Measurements from ENCODE around the gene NECAB3. TPM values are rescaled to one million over a fixed set of nuclear protein-coding genes. Genes with fewer than 3 reads are reported as not detected.

NECAB3 gene
- total and polyA plus RNA-seq, 2 of the 4 experiments (the other 2 are of a cell fraction): 8.6 to 28.4 TPM

DNA sequence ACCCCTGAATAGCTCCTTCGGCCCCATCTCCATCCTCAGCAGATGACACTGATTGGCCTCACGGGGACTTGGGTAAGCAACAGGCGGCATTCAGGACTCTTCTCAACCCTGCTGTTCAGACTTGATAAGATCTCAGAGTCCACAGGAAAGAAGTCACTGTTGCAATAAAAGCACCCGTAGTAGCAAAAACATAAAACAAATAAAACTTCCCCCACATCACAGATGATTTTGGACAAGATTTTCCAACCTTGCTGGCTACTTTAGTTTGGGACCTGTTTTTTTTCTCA is 29.2 kb downstream of the NECAB3 start:
- no peak overlapping the region for H3K4me3 ChIP-seq (ENCODE audit: insufficient read depth, low read depth, low read length)
- H3K4me2 ChIP-seq (ENCODE audit: low read depth, low read length): no peak overlapping the region
- ChIA-PET CTCF (interaction anchor here (0.7 kb wide), 1 partner anchor 188 kb away, joined by 3 read pairs; no protein-coding TSS in a partner anchor), POLR2A (ENCODE audit: unreplicated experiment) (no interaction called here)
- H3K23ac ChIP-seq (ENCODE audit: low read depth, low read length): no peak overlapping the region
- no peak overlapping the region for H2BK120ac ChIP-seq (ENCODE audit: low read depth, low read length)
- H3K36me3 ChIP-seq (ENCODE audit: control insufficient read depth, insufficient read depth, low read length): peaks cover 34% of the 10 kb centered on the region
- no peak overlapping the region for H3K4ac ChIP-seq (ENCODE audit: low read depth, low read length)
- H3K9ac ChIP-seq (ENCODE audit: low read depth, low read length): no peak overlapping the region
- H3K9me3 ChIP-seq (ENCODE audit: control insufficient read depth, insufficient read depth, low read length): no peaks in the 10 kb centered on the region
- no peak overlapping the region for H2AK9ac ChIP-seq (replicated peaks; ENCODE audit: low read depth, low read length, poor library complexity)
- TF ChIP-seq RFX5 (IDR thresholded peaks at IDR 0.05; ENCODE audit: low read depth, low read length): no peak
- TF ChIP-seq, protein P1, sequence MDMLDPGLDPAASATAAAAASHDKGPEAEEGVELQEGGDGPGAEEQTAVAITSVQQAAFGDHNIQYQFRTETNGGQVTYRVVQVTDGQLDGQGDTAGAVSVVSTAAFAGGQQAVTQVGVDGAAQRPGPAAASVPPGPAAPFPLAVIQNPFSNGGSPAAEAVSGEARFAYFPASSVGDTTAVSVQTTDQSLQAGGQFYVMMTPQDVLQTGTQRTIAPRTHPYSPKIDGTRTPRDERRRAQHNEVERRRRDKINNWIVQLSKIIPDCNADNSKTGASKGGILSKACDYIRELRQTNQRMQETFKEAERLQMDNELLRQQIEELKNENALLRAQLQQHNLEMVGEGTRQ (IDR thresholded peaks at IDR 0.05; ENCODE audit: low read depth, low read length): no peak
- no peak for TF ChIP-seq BHLHE40 (IDR thresholded peaks at IDR 0.05; ENCODE audit: low read depth, low read length)
- TF ChIP-seq, protein P2, sequence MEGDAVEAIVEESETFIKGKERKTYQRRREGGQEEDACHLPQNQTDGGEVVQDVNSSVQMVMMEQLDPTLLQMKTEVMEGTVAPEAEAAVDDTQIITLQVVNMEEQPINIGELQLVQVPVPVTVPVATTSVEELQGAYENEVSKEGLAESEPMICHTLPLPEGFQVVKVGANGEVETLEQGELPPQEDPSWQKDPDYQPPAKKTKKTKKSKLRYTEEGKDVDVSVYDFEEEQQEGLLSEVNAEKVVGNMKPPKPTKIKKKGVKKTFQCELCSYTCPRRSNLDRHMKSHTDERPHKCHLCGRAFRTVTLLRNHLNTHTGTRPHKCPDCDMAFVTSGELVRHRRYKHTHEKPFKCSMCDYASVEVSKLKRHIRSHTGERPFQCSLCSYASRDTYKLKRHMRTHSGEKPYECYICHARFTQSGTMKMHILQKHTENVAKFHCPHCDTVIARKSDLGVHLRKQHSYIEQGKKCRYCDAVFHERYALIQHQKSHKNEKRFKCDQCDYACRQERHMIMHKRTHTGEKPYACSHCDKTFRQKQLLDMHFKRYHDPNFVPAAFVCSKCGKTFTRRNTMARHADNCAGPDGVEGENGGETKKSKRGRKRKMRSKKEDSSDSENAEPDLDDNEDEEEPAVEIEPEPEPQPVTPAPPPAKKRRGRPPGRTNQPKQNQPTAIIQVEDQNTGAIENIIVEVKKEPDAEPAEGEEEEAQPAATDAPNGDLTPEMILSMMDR (conservative IDR thresholded peaks at IDR 0.05; ENCODE audit: low read depth, low read length): no peak
- TF ChIP-seq, protein P3, sequence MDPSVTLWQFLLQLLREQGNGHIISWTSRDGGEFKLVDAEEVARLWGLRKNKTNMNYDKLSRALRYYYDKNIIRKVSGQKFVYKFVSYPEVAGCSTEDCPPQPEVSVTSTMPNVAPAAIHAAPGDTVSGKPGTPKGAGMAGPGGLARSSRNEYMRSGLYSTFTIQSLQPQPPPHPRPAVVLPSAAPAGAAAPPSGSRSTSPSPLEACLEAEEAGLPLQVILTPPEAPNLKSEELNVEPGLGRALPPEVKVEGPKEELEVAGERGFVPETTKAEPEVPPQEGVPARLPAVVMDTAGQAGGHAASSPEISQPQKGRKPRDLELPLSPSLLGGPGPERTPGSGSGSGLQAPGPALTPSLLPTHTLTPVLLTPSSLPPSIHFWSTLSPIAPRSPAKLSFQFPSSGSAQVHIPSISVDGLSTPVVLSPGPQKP (IDR thresholded peaks at IDR 0.05; ENCODE audit: borderline replicate concordance, low read depth, low read length): no peak
- no peak for TF ChIP-seq CEBPB (IDR thresholded peaks at IDR 0.05; ENCODE audit: low read depth, low read length)
- TF ChIP-seq MAZ (IDR thresholded peaks at IDR 0.05; ENCODE audit: borderline replicate concordance, low read depth, low read length): no peak
- TF ChIP-seq CHD1 (IDR thresholded peaks at IDR 0.05; ENCODE audit: low read depth, low read length): no peak
- TF ChIP-seq RAD21 (IDR thresholded peaks at IDR 0.05; ENCODE audit: low read length): no peak
- TF ChIP-seq SMC3 (IDR thresholded peaks at IDR 0.05; ENCODE audit: low read depth, low read length): no peak
- TF ChIP-seq FOS (IDR thresholded peaks at IDR 0.05; ENCODE audit: low read depth, low read length): no peak
- no peak for TF ChIP-seq MAFK (IDR thresholded peaks at IDR 0.05; ENCODE audit: low read depth, low read length)
- no peak for TF ChIP-seq NFE2L2 (IDR thresholded peaks at IDR 0.05; ENCODE audit: low read depth, low read length)
- no peak for TF ChIP-seq POLR2A (IDR thresholded peaks at IDR 0.05; ENCODE audit: low read depth, low read length)
- H3K4me1 ChIP-seq (ENCODE audit: control insufficient read depth, insufficient read depth, low read length): 0 out of 2 replicates have a peak, but pooled peaks cover 3% of the 10 kb centered on the region
- no peak overlapping the region for H2BK5ac ChIP-seq (ENCODE audit: low read depth, low read length, poor library complexity, severe bottlenecking)
- peaks cover 9% of the 10 kb centered on the region; the same call in 1 of the 2 replicates for H4K20me1 ChIP-seq (ENCODE audit: insufficient read depth, low read length)
- ATAC-seq (ENCODE audit: low read depth): no peak
- H2BK20ac ChIP-seq (ENCODE audit: low read depth, low read length): no peak overlapping the region
- peaks cover 14% of the 10 kb centered on the region; the same call in 1 of the 2 replicates for H3K9me1 ChIP-seq (ENCODE audit: insufficient read depth, low read length)
- BruUV-seq (replicated peaks): no TSS peak
- H4K8ac ChIP-seq (ENCODE audit: low read depth in 2 of 2, low read length in 2 of 2): no peak overlapping the region
- H3K79me1 ChIP-seq (ENCODE audit: low read depth in 1 of 2, low read length in 2 of 2): no peaks in the 10 kb centered on the region; a peak in 1 of 4 replicates
- no peak for DNase-seq
- no peak overlapping the region for H3K18ac ChIP-seq (ENCODE audit: low read depth, low read length)
- no peak overlapping the region for H3K27ac ChIP-seq (ENCODE audit: insufficient read depth, low read length)
- intact Hi-C loops (cut with micrococcal nuclease): no loop called here
- H3K56ac ChIP-seq (ENCODE audit: extremely low read depth, insufficient read depth, low read length): no peak overlapping the region
- no peak overlapping the region for H4K5ac ChIP-seq (ENCODE audit: low read depth, low read length)
- H2AFZ ChIP-seq (replicated peaks; ENCODE audit: low read length, poor library complexity): no peak overlapping the region
- no peaks in the 10 kb centered on the region for H3K27me3 ChIP-seq (ENCODE audit: control insufficient read depth, insufficient read depth, low read length)
- H3K14ac ChIP-seq (replicated peaks; ENCODE audit: low read depth, low read length): no peak overlapping the region
- no peak overlapping the region for H2BK15ac ChIP-seq (ENCODE audit: low read depth, low read length)
- no peak overlapping the region for H2AK5ac ChIP-seq (ENCODE audit: low read depth, low read length)
- in situ Hi-C loops (cut with MboI; ENCODE audit: low sequenced_read_pairs): no loop called here
- H4K91ac ChIP-seq (ENCODE audit: insufficient read depth, low read depth, low read length): no peak overlapping the region
- no CpG with 5 or more reads among the region's 4 CpGs for WGBS, 2 experiments (ENCODE audit: extremely low coverage in 2 of 2, insufficient read length in 1 of 2)
- dilution Hi-C loops (cut with HindIII; ENCODE audit: low sequenced_read_pairs, unreplicated experiment): no loop called here

Measured in IMR-90 (cell line).